GM18873 (cell line): ENCODE measurements around the gene PGBD4.

Experiments
- ATAC-seq: cut with Tn5 transposase; IDR thresholded peaks from one replicate; pipeline ENCODE4 v1.9.1; 2021; ENCODE audit warnings: mild to moderate bottlenecking, moderate library complexity, moderate number of reproducible peaks; ENCODE audit not compliant: unreplicated experiment, low FRiP score

Gene PGBD4

DNA sequence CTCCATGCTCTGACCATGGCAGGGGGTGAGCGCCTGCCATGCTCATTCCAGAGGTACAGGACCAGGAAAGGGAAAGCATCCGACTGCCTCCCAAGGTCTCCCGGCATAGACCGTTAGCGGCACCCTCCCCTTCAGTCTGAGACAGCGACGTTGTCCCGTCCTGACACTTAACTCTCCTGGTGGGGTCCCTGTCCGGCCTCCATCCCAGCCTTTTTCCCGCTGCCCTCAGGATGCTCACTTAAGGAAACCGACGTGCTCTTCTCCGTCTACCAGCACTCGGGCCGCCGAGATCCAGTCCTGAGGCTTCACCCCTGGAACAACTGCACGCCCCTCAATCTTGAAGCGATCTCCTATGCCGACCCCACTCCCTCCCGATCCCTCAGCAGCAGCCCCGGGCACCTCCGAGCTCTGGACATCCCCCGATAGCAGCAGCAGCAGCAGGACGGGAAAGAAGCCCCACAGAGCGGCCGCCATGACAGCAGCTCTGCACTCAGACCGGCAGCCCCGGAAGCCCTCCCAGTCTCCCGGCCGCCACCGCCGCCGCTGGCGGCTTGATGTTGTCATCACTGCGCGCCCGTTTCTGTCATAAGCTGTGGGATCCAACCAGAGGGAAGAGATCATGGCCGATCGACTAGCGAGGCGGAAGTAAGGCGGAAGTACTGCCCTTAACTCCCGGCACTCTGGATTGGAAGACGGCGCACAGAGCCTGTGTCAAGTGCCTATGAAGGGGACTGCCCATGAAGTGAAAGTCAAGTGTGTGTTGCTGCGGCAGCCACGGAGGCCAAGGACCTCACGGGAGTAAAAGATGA lies at the start of gene PGBD4, which contains the start of gene EMC7:
Gene PGBD4, plus strand, starts transcription at position 718 of the 809 bp plus-strand sequence. CDS start 449 bp downstream, outside the sequence.
Gene EMC7, minus strand, starts transcription at position 497 of the 809 bp plus-strand sequence. Its CDS starts 23 bp downstream, at position 474.
- ATAC-seq = peak; percentile 95

DNA sequence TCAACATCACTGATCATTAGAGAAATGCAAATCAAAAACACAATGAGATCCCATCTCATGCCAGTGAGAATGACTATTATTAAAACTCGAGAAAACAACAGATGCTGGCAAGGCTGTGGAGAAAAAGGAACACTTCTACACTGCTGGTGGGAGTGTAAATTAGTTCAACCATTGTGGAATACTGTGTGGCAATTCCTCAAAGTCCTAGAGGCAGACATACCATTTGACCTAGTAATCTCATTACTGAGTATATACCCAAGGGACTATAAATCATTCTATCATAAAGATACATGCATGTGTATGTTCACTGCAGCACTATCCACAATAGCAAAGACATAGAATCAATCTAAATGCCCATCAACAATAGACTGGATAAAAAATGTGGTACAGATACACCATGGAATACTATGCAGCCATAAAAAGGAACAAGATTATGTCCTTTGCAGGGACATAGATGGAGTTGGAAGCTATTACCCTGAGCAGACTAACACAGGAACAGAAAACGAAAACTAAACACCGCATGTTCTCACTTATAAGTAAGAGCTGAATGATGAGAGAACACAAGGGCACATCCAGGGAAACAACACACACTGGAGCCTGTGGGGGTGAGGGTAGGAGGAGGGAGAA lies 47.7 kb upstream of the PGBD4 start:
- ATAC-seq = no peak

DNA sequence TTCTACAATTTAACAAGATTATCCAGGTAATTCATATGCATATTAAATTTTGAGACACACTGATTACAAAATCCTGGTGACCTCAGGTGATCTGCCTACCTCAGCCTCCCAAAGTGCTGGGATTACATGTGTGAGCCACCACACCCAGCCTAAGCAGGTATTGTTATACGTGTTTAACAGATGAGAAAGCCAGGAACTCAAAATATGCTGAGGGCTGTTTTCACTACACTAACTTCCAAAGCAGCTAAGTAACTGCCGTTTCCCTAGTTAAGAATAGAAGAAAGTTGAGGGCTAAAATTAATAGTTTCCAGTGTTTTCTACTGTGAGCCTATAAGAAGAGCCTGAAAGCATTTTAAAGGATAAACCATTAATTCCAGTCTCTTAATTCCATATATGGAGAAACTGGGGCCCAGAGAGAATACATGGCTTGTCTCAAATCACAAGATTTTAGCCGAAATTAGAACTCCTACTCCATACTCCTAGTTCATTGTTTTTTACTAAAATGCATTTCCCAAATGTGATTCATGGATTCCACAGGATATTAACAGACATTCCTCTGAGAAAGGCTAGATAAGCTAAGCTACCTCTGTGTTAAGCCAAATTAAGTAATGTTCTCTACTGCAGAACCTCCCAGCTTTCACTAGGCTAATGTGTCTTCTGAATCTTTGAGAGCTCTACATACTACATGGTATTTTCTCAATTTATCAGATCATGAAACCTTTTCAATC lies 45.9 kb upstream of the PGBD4 start:
- no peak for ATAC-seq

DNA sequence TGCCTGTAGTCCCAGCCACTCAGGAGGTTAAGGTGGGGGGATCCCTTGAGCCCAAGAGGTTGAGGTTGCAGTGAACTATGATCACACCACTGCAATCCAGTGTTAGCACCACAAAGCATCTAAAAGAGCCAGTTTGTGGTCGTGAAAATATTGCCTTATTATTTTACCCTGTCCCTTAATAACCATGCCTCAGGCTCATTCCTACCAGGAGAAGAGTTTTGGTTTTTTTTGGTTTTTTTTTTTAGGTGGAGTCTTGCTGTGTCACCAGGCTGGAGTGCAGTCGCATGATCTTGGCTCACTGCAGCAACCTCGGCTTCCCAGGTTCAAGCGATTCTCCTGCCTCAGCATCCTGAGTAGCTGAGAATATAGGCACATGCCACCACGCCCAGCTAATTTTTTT lies 45.0 kb upstream of the PGBD4 start:
- no peak for ATAC-seq

DNA sequence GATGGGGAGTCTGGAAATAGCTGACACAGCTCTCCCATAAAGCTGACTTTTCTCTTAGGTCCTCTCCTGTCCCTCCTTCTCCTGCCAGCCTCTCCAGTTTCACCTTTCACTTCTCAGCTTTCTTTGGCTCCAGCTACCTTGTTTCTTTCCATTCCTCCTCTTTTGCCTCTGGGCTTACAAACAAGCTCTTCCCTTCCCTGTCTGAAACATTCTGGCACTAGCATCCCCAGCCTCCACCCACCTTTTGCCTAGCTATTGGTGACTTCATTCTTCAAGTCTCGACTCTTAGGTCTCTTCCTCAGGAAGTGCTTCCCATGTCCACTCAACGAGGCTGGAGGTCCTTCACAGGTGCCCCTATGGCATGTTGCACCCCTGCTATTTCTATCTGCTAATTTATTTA lies 42.4 kb upstream of the PGBD4 start:
- no peak for ATAC-seq

DNA sequence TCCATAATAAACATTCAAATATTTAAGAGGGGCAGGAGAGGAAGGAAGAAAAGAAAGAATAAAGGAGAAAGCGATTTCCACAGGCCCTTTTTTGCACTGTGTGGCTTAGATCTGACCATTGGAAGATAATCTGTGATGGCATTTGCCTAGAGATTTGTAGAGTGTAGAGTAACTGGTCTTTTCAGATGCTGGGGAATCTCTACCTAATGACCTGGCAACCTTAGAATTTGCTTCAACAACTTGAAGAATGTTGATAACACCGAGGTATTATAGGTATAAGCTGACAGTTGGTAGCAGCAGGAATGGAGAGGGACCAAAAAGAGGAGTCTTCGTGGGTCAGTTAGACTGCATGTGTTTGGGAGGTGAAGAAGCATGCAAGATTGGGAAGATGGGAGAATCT lies 41.9 kb upstream of the PGBD4 start:
- no peak for ATAC-seq

DNA sequence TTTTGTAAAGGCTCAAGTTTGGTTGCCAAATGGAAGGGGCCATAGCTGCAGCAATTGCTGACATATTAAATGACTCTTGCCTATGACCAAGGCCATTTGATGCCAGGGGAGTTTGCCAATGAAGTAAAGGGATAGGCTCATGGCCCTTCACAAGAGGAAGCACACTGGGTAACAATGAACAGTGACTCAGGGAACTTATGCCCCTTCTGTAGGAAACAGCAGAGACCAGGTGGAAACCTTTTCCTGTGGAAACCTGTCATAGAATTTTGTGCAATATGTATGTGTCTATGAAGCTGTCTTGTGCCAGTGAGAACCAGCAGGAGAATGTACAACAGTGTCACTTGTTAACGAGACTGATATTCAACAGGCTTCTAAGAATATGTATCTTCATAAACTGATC lies 37.4 kb upstream of the PGBD4 start:
- ATAC-seq = no peak

DNA sequence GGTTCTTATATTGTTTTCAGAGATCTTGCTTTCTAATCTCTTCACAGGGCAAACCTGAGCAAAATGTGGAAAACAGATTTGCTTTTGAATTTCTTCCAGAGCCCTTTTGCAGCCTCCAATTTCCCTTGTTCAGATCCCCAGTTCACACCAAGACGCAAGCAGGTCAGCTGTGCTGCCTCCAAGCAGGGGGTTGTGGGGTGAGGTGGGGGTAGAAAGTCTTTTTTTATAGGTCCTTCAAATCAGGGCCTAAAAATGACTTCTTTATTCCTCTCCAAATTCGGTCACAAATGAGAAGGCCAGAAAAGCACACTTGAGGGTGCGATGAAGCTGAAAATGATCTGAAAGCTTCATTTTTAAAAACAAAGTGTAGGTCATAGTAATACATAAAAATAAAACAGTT lies 36.6 kb upstream of the PGBD4 start:
- ATAC-seq = no peak

DNA sequence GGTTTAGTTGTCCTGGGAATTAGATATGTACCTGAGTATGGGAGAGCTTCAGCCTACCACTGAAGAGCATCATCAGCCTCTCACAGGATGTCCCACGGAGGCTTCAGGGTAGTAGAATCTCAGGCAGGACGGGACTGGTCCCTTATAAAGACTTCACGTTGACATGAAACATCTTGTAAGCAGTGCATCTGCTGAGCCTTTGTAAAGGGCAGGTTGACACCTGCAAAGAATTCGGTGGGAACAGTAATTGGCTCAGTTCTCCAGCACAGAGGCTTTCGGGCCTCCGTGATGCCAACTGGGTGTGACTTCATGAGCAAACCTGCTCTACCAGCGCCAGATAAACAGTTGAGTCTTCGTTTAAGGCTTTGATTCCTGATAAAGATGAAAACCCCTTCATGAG lies 35.9 kb upstream of the PGBD4 start:
- ATAC-seq = no peak

DNA sequence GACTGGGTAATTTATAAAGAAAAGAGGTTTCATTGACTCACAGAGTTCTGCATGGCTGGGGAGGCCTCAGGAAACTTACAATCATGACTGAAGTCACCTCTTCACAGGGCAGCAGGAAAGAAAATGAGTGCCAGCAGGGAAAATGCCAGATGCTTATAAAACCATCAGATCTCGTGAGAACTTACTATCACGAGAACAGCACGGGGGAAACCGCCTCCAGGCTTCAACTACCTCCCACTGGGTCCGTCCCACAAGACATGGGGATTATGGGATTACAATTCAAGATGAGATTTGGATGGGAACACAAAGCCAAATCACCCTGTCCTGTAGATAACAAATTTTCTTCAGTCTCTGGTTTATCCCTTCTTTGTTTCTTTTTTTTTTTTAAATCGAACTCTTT lies 31.9 kb upstream of the PGBD4 start:
- ATAC-seq = no peak

DNA sequence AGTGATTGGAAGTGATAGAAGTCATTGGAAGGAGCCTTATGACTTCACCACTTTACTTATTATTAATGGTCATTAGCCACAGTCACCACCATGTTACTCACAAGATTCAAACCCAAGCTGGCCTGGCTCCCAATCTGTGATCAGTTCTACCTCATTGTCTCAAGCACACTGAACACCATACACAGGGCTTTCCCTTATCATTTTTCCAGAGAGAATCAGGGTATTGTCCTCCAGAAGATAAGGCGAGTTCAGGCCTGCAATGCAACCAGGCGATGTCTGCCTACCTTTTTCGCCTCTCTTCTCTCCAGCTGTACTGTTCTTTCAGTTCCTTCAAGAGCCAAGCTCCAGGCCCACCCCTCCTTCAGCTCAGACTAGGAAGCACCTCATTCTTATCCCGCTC lies 25.1 kb upstream of the PGBD4 start:
- no peak for ATAC-seq

DNA sequence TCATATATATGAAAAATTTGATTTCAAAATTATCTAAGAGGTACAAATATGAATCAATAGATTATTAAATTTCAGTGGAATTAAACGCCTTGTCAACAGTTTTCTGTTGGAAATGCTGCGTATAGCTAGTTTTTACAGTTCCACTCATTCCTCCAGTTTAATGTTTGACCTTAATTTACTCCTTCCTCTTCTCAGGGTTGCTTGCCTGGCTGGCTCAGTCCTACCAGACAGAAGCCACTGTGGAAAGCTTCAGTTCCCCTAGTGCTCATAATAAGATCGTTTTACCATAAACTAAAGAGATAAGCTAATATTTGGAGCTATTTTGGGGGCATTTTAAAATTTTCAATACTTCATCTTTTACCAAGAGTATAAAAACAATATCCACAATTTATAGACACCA lies 23.0 kb upstream of the PGBD4 start:
- no peak for ATAC-seq

DNA sequence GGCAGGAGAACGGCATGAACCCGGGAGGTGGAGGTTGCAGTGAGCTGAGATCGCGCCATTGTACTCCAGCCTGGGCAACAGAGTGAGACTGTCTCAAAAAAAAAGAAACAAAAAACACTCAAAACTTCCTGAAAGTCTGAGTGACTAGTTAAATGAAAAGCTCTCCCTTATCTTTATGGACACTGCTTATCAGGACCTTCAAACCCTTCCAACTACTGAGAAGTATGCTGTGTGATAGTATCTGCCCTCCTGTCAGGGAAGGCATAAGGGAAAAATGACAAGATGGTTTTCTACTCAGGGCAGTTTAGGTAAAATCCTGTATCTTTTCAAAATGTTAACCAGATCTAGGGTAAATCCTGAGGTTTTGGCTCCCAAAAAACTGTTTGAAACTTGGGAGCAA lies 22.0 kb upstream of the PGBD4 start:
- no peak for ATAC-seq

DNA sequence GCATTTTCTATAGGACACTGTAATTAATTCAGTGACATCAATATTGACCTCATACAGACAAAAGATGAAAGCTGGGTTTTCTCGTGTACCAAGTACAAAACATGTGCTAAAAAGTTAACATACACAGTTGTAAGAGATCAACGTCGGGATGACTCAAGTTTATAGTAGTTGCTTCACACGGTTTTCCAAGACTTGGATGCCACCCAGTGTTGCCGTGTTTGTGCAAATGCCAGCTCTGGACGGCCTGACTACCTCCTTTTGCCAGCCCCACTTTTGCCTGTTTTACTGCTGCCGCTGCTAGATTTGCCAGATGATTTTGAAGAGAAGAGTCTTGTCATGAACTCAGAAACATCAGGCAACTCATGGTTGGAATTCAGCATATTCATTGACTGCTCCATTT lies 17.8 kb upstream of the PGBD4 start:
- no peak for ATAC-seq

DNA sequence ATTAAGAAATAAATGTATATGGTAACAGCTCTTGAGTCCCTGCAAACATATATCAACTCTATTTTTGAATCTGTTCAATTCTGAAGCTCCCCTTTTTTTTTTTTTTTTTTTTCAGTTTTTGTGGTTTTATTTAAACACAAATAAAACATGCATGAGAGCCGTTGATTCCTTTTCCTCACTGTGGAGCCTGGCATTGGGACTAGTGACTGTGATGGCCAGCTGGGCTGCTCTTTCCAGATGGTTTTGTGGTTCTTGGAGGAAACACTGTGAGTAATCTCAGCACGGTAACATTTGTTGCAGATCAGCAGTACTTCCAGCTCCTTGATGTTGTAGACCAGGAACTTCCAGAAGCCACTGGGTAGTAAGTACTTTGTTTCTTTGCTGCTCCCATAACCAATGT lies 16.1 kb upstream of the PGBD4 start:
- no peak for ATAC-seq

DNA sequence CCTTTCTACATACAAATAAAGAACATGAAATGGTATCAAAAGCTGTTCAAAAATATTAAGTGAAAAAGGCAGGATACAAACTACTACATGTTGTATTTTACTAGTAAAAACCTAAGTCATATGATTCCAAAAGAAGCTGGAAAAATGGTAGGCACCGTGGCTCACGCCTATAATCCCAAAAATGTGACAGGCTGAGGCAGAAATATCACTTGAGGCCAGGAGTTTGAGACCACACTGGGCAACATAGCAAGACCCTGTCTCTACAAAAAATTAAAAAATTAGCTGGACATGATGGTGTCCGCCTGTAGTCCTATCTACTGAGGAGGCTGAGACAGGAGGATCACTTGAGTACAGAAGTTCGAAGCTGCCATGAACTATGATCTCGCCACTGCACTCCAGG lies 2.0 kb upstream of the PGBD4 start:
- ATAC-seq = no peak

DNA sequence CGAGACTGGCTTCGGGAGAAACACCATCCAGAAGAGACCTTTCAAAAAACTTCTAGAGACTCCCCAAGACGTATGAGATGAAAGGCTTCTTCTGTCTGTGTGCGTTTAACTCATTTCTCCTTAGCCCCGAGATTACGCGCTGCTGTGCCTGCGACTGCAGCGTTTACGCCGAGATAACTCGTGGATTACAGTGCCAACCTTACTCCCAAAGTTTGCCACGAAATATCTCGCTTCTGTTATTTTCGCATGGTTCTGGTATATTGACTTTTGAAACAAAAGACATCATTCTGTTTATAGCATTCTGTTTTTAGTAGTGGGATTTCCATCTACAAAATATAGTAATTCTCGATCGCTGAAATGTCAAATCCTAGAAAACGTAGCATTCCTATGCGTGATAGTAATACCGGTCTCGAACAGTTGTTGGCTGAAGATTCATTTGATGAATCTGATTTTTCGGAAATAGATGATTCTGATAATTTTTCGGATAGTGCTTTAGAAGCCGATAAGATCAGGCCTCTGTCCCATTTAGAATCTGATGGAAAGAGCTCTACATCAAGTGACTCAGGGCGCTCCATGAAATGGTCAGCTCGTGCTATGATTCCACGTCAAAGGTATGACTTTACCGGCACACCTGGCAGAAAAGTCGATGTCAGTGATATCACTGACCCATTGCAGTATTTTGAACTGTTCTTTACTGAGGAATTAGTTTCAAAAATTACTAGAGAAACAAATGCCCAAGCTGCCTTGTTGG lies 467 bp downstream of the PGBD4 start:
- no peak for ATAC-seq

DNA sequence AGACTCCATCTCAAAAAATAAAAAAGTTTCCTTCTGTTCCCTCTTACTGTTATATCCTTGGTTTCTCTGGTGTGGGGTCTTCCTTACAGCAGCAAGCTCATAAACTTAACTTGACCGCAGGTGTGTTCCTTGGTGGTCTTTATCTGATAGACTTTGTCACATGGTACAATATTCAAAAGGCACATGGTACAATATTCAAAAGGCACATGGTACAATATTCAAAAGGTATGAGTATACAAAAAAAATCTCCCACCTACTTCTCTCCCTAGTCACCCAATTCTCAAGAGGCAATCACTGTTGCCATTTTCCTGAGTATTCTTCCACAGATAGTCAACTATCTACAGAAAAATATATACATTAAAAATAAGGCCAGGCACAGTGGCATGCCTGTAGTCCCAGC lies 4.5 kb downstream of the PGBD4 start:
- no peak for ATAC-seq

DNA sequence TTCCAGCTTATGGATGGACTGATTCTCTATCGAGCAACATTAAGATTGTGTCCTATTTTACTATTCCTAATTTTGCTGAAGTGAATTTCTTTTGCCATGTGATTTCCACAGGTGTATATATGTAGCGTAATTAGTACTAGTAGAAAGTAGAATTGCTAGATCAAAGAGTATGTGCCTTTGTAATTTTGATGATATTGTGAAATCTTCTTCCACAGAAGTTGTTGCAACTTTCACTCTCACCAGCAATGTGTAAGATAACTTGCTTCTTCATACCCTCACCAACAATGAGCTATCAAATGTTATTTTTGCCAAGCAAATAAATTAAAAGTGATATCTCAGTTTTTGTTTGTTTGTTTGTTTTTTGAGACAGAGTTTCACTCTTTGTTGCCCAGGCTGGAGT lies 5.4 kb downstream of the PGBD4 start:
- no peak for ATAC-seq

DNA sequence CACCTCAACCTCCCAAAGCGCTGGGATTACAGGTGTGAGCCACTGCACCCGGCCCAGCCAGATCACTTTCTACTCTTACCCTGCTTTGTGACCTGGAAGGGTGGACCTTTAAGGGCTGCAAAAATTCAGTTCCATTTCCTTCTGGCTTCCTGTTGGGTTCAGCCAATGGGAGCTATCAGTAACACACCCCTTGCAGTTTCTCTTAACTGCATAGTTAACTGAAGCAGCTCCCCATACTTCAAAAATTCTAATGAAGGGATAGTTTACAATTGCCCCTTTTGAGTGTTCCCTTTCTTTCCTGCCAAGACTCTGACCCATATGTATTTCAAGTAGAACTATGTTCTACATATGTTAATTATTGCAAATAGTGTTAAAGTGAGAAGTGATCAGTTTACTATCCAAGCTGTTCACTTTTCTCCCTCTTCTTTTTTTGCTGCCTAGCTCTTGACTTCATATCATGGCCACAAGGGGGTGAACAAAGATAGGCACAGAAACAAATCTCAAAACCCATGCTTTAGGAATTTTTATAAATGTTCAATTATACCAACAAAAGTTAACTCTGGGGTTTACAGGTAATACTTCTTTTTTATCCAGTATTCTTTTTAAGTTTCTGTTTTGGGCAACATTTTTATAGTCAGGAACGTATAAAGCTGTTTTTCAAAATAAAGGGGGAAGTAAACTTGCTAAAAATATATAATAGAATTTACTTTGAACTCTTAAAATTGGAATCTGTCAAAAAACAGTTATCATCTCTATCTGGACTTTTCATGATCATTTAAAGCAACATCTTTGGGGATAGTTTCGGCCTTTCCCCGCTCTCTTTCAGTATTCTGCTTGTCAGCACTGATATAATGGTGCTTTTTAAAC lies 8.1 kb downstream of the PGBD4 start:
- ATAC-seq = no peak
